GM18951 (cell line): ENCODE measurements around the gene OR2A1.
"Not testable (repeated sequence)": the region's sequence is repeated elsewhere in the genome, so short reads cannot be mapped to it uniquely, and the experiment has no call there.

Experiments
- in situ Hi-C: fragments of 300-500 bp; cut with MboI; formaldehyde crosslinking; loops from one replicate; pipeline ENCODE4 v1.12.0; 2022; ENCODE audit warnings: low sequenced_read_pairs, mixed read lengths, inconsistent platforms; ENCODE audit not compliant: unreplicated experiment

The OR2A1 gene

DNA sequence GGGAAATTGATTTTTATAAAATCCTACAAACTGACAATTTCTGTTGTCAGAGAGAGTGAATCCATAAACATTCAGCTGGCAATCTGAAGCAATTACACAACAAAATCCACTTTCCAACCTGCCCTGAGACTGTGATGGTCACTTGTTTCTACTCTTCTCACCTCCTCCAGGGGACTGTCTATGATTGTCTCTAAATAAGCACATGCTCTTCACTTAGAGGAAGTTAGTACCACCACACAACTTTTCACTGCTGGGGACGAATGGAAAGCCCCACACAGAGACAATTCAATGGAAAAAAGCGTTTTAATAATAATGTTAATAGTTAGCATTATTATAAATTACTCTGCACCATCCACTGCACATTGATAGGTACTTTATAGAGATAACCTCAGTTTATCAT is 7.3 kb downstream of the OR2A1 start:
- in situ Hi-C loops: not testable (repeated sequence)

DNA sequence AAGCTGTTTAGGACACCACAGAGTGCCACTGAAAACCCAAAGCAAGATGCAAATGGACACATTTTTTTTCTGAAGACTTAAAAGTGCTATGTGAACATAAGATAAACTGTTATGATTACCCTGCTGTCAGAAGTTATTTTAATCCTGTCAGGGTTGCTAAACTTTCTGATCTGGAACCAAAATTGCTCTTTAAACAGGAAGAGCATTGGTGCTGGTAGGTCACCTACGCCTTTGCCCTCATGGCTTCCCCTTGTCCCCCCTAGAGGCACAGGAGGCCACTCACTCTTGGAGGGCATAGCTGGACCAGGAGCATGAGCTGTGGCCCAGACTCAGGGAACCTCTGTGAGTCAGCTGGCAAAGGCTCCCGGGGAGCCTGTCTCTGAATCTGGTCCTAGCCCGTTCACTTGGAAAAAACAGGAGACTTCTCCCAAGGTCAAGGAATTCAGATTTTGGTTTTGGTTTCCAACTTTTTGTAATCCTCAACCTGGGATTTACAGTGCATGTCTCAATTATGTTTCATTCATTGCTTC is 9.5 kb downstream of the OR2A1 start:
- in situ Hi-C loops: not testable (repeated sequence)

DNA sequence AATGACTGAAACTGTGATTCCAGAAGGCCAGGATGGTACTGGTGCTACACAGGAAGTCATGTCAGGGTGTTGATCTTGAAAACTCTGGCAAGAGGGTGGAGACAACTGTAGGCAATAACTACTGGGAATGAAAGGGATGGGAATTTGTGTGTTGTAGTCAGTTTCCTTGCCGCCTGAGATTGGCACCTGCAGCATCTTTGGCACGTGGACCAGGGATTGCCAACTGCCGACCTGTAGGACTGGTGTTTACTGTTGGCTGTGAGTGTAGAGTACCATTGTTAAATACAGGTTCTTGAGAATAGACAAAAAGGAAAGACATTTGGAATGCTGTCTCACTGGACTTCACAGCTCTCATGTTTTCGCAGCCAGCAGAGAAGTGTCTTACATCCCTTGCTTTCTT is 11.1 kb downstream of the OR2A1 start:
- in situ Hi-C loops: not testable (repeated sequence)

DNA sequence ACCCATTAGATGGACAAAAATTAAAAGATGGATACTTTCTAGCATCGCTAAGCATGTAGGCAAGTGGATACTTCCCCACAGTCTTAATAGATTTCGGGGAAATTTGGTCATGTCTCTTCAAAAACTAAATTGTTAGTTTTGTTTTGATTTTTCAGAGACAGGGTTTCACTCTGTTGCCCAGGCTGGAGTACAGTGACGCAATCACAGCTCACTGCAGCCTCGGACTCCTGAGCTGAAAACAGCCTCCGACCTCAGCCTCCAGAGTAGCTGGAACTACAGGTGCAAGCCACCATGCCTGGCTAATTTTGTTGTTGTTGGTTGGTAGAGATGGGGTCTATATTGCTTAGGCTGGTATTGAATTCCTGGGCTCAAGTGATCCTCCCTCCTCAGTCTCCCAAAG is 13.6 kb downstream of the OR2A1 start:
- in situ Hi-C loops: not testable (repeated sequence)

DNA sequence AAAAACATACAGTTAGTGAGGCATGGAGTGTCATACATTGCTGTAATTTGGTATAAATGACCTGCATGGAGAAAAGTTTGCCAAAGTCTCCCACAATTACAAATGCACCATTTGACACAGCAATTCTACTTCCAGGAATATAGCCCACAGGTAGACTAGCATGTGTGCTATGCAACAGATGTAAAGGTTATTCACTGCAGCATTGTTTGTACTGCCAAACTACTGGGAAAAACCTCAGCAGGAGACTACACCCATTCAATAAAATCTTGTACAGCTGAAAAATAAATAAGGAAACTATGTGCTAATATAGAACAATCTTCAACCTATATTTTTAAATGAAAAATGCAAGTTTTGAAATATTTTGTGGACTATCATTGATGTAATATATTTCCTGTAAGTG is 17.8 kb downstream of the OR2A1 start:
- in situ Hi-C loops: not testable (repeated sequence)

DNA sequence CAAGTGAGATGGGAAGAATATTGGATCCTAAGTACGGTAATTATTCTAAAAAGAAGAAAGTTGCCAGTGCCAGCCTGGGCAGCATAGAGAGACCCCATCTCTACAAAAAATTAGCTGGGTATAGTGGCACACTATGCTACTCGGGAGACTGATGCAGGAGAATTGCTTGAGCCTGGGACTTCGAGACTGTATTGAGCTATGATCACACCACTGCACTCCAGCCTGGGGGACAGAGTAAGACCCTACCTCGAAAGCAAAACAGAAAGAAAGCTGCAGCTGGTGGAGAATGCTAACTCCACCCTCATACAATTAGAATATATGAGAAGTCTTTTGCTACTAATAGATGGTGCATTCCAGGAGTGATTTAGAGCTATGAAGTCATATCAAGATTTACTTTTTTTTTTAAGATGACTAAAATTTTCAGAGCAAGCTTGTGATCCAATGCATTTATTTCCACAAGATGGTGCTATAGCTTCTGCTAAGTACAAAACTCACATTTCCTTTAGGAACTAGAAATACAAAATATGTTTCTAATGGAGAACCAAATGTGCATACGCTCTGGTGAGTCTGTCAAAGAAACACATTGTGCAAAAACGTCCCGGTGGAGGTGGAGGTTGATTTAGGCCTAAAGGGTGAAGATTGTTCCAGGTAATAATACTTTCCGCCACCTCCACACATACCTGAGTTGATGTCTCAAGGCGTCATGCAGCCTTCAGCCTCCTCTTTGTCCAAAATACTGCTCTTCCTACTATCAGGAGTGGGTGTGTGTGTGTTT is 19.2 kb downstream of the OR2A1 start:
- in situ Hi-C loops: not testable (repeated sequence)

DNA sequence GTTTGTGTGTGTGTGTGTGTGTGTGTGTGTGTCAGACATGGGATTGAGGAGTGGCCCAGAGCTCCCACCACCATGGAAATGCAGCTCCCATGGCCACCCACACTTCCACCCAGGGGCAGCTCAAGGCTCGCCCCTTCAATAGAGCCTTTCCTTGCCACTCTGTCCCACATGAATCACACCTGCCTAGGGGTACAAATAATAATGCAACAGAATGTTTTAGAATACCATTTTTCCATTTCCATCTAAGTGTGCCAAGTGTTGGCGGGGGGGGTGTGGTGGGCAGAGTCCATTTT is 19.7 kb downstream of the OR2A1 start:
- in situ Hi-C loops: not testable (repeated sequence)

DNA sequence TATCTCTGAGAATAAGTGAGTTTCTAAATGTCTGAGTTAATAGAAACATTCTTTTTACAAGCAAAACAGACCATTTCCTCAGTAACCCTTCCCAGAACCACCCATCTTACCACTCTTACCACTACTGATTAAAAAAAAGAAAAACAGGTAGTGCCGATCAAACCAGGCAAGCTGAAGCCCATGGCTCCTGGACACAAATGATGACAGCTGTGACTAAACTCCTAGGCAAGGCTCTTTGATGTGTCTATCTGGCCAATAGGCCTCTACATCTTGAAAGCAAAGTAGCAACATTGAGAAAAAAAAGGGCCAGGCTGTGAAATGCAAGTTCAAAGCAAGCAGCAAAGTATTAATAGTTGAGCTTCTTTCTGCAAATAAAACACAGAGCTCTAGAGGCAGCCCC is 36.4 kb downstream of the OR2A1 start:
- in situ Hi-C loops: not testable (repeated sequence)

DNA sequence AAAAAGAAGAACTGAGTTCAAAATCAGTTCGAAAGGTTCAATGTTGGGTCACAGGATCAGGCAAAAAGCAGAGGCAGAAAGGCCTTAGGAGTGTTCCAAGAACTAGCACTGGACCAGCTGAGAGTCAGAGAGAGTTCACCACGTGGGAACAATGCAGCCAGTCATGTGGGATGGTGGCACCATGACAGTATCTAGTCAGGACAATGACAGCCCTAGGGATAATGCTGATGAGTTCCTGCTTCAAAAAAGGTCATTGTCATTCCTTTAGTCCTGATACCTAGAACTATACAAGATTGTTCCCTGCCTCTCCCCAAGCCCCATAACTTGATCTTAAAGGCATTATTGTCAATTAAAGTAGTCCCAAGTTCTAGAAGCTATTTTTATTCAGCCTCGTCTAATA is 39.4 kb downstream of the OR2A1 start:
- in situ Hi-C loops: not testable (repeated sequence)

DNA sequence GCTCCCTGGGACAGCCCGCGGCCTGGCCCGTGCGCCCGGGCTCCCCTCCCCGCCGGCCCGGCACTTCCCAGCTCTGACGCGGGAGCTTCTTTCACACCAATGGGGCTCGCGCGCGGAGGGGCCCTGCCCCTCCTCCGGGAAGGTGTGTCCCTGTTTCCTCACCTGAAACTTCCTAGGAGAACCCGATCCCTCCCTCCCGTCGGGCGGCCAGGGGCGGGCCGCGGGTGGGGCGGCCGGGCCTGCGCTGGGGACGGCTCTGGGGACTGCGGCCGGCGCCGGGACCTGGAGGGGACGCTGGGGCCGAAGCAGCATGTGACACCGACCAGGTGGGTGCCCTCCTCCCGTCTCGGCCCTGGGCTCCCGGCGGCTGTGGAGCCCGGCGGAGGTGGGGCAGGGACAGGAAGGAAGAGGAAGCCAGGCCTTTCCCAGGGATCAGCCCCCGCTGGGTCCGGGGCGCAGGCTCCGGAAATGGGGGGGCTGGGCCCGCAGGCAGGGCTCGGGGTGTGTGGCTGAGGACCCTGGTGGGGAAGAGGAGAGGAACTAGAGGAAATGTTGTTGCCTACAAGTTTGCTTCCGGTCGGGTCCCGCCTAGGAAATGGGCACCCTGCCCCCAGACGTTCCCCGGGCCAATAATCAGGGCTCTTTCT is 43.1 kb downstream of the OR2A1 start, which contains the start of gene ARHGEF5:
TSS of gene ARHGEF5 (plus strand) at position 227 of the 647 bp plus-strand sequence. CDS start 7,268 bp downstream, outside the sequence.
- in situ Hi-C loops: not testable (repeated sequence)

DNA sequence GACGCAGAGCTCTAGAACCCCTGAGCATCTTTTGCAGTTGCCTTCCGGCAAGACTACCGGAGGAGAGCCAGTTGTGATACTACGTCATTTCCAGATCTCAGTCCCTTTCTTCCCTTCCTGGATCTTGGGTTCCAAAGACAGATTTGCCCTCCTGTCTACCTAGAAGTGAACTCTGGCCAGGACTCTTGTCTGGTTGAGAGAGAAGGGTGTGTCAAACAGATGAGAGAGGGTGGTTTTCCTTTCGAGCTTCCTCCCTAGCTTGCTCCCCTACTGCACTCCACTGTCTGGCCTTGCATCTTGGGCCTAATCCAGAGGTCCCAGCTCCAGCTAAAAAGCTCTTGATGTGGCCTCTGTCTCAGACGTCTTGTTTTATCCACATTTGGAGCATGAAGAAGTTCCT is 44.0 kb downstream of the OR2A1 start:
- in situ Hi-C loops: not testable (repeated sequence)

DNA sequence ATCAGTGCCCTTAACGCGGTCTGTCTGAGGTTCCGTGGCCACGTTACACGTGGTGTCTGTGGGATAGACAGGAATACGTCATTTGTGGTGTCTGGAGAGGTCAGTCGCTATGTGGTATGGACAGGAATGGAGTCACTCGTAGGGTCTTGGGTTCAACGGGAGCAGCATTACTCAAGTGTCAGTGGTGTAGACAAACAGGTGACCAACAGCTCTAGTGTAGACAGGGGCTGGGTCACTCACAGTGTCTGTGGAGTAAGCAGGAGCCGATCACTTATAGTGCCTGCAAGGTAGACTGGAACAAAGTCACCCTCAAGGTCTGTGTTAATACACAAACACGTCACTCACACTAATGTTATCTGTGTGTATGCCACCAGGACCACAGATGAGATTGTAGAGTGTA is 44.6 kb downstream of the OR2A1 start:
- in situ Hi-C loops: not testable (repeated sequence)

DNA sequence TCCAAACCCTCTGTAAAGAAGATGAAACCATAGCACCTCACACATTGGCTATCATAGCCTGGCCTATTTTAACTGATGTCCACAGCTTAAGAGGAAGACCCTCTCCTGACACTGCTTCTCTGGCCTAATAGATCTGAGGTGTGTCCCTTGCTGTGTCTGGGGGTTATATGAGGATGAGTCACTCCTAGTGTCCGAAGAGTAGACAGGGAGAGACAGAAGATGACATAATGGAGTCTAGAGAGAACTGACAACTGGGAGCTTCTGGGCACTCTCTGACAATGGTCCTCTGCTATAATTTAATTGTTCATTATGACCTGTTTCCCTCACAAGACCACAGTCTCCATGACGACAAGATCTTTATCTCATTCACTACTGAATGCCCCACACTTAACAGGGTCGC is 49.8 kb downstream of the OR2A1 start:
- in situ Hi-C loops: not testable (repeated sequence)

DNA sequence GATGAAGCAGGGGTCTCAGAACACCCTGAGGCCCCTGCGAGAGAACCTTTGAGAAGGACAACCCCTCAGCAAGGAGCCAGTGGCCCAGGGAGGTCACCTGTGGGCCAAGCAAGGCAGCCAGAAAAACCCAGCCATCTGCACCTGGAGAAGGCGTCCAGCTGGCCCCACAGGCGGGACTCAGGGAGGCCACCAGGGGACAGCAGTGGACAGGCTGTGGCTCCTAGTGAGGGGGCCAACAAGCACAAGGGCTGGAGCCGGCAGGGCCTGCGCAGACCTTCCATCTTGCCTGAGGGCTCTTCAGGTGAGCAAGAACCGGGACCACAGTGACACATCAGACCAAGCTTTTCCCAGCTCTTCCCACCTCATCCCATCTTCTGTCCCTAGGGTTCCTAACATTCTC is 53.3 kb downstream of the OR2A1 start:
- in situ Hi-C loops: not testable (repeated sequence)

DNA sequence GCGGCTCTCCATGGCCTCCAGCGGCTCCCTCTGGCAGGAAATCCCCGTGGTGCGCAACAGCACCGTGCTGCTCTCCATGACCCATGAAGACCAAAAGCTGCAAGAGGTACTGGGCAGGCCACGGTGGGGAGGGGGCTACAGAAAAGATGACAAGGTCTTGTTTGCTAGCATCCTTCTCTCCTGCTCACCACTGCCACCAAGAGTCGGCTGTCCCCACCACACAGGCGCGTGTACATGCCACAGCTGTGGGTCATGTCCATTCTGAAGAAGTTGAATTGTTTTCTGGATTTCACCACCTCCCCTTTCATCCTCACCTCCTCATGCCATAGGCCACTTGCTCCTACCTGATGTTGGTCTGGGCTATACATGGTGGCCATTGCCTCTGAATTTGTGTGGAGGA is 55.0 kb downstream of the OR2A1 start:
- in situ Hi-C loops: not testable (repeated sequence)

DNA sequence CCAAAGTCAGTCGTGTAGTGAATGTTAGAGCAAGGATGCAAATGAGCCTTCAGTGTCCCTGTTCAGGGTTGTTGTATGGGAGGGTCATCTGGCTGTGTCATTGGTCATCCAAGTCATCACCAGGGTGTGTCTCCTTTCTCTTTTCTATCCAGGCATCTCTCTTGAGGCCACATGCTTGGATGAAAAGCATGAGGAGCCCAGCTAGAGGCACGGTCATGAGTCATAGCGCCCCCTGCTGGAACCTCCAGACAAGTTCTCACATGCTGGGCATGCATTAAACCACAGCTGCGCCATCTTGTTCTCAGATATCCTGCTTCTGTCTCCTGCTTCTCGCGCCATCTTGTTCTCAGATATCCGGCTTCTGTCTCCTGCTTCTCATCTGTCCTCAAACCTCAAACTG is 57.0 kb downstream of the OR2A1 start:
- in situ Hi-C loops: not testable (repeated sequence)
